Kidney (tissue), 14 donors: ENCODE measurements around the gene GMDS. TPM values are rescaled to one million over a fixed set of nuclear protein-coding genes. Genes with fewer than 3 reads are reported as not detected.
A peak's percentile ranks its signal among the peaks of the same experiment; 100 is the strongest.

Experiments used
- DNase-seq, 5 donors: peaks; one replicate each; pipeline ENCODE4 v3.0.0-alpha.2; 2013 to 2020
- FAIRE-seq: peaks from 2 replicates; lab custom pipeline; 2012; peaks lifted over from hg19 to GRCh38; lab: Jason Lieb, UNC
- H3K27ac ChIP-seq, 2 donors: one replicate each; pipeline ENCODE4 v1.7.0; 2013; ENCODE audit warnings: low read depth in 2 of 2, low read length in 2 of 2, inconsistent platforms in 1 of 2
- H3K27me3 ChIP-seq: one replicate; pipeline ENCODE4 v1.7.1; 2013; ENCODE audit warnings: low read length, inconsistent platforms; ENCODE audit not compliant: control insufficient read depth, insufficient read depth
- H3K36me3 ChIP-seq, 3 donors: one replicate each; pipeline versions ENCODE4 v1.7.0 to v1.7.1; 2013; ENCODE audit warnings: low read length in 3 of 3, control low read depth in 1 of 3, inconsistent platforms in 1 of 3; ENCODE audit not compliant: insufficient read depth in 3 of 3, control insufficient read depth in 2 of 3
- H3K4me1 ChIP-seq, 3 donors: one replicate each; pipeline versions ENCODE4 v1.7.0 to v1.7.1; 2013; ENCODE audit warnings: low read length in 3 of 3, inconsistent platforms in 1 of 3, low read depth in 1 of 3; ENCODE audit not compliant: control insufficient read depth in 2 of 3, insufficient read depth in 2 of 3
- H3K4me3 ChIP-seq, 3 donors: one replicate each; pipeline versions ENCODE4 v1.7.0 to v1.8.1; 2013; ENCODE audit warnings: low read length in 3 of 3, control low read depth in 1 of 3, inconsistent platforms in 1 of 3
- H3K9ac ChIP-seq, 3 donors: one replicate each; pipeline versions ENCODE4 v1.7.0 to v1.7.1; 2013; ENCODE audit warnings: low read length in 3 of 3, control low read depth in 1 of 3, inconsistent platforms in 1 of 3
- H3K9me3 ChIP-seq, 3 donors: one replicate each; pipeline versions ENCODE4 v1.7.0 to v1.7.1; 2013; ENCODE audit warnings: low read length in 3 of 3, control low read depth in 1 of 3, inconsistent platforms in 1 of 3; ENCODE audit not compliant: control insufficient read depth in 2 of 3, insufficient read depth in 1 of 3
- intact Hi-C: fragments of 100-400 bp; cut with DNase I; formaldehyde crosslinking; loops from one replicate; pipeline ENCODE4 v1.11.1; 2022
- polyA plus RNA-seq: library from polyadenylated mRNA; stranded (reverse); fragments of 350-450 nt; fragmentation: Illumina TruSeq; extraction: RNeasy Lipid Tissue Mini Kit (QIAGEN cat#74804); gene quantifications from one replicate; pipeline ENCODE4 v1.2.3, GENCODE V29; 2014; ENCODE audit warnings: low read depth, low replicate concordance; ENCODE audit not compliant: insufficient read depth
- total RNA-seq: library from RNA; stranded (reverse); fragmentation: NEBNext Ultra II Directional; extraction: Animal tissue kit (Norgen Biotek cat#: 25700); gene quantifications from one replicate; pipeline ENCODE4 v1.2.1, GENCODE V29; 2021
- TF ChIP-seq, protein P1 (sequence below): IDR thresholded peaks from 3 replicates; pipeline ENCODE4 v1.5.1; 2012; ENCODE audit warnings: mild to moderate bottlenecking, moderate library complexity, borderline replicate concordance; ENCODE audit not compliant: insufficient read depth; ENCODE audit errors: extremely low read depth
- donor health status: control.
- donor health status: control.
- donor health status: control.
- donor health status: control.
- donor health status: control.
- donor health status: DM: yes; HTN: yes; CAD: no.
- donor health status: Normal renal cell carcinoma (clear cell type).

GMDS gene
- total and polyA plus RNA-seq, 2 donors from 2014 or later = 49.6 to 63.7 TPM

DNA sequence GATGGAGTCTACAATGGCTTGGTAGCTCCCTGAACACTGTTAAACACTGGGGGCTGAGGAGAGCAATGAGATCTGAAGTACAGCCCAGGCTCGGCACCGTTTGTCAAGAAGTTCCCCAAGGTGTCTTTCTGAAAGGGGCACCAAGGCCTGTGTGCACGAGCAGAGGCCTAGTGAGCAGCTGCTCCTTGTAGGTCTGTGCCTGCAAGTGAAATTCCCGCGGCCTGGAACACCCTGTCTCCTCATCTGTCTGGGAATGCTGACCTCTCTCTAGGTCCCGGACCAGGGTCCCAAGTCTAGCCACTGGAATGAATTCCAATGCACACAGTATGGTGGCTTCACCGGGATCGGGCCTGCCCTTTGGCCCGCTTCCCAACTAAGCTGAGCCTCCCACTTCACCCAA, 500.9 kb downstream of the GMDS start:
- DNase-seq (no peak), FAIRE-seq (no peak)
- Histone ChIP-seq H3K27me3 (no peaks in the 10 kb centered on the region), H3K9me3 (no peaks in the 10 kb centered on the region), H3K27ac (peak overlapping the region in 1 of 2 donors; percentile 12), H3K4me3 (no peak overlapping the region), H3K36me3 (no peaks in the 10 kb centered on the region), H3K9ac (no peak overlapping the region), H3K4me1 (peaks cover 8 to 19% (median 8%) of the 10 kb centered on the region in 3 donors)
- TF ChIP-seq, protein P1, sequence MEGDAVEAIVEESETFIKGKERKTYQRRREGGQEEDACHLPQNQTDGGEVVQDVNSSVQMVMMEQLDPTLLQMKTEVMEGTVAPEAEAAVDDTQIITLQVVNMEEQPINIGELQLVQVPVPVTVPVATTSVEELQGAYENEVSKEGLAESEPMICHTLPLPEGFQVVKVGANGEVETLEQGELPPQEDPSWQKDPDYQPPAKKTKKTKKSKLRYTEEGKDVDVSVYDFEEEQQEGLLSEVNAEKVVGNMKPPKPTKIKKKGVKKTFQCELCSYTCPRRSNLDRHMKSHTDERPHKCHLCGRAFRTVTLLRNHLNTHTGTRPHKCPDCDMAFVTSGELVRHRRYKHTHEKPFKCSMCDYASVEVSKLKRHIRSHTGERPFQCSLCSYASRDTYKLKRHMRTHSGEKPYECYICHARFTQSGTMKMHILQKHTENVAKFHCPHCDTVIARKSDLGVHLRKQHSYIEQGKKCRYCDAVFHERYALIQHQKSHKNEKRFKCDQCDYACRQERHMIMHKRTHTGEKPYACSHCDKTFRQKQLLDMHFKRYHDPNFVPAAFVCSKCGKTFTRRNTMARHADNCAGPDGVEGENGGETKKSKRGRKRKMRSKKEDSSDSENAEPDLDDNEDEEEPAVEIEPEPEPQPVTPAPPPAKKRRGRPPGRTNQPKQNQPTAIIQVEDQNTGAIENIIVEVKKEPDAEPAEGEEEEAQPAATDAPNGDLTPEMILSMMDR = no peak
- intact Hi-C loops = no loop called here

DNA sequence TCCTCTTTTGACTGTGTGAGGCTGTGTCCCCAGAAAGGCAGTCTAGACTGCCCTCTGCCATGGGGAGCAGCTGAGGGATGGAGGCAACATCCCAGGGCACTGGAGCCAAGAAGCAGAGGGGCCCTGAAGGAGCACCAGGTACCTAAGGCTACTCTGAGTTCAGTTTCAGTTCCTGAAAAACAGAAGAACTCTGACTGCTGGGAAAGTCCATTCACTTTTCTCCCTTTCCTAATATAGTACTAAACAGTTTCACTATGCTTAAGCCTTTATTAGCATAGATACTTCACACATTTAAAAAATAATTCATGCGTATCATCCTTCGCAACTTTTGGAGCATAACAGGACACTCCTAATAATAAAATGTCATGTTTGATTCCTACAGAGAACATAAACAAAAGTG, 505.7 kb downstream of the GMDS start:
- no peak overlapping the region for H3K9ac ChIP-seq
- FAIRE-seq (no peak), DNase-seq (no peak)
- TF ChIP-seq, protein P1 = no peak
- intact Hi-C loops = no loop called here
- peaks cover 0 to 3% (median 0%) of the 10 kb centered on the region in 3 donors for H3K4me1 ChIP-seq
- no peaks in the 10 kb centered on the region for H3K27me3 ChIP-seq
- no peak overlapping the region for H3K27ac ChIP-seq
- H3K9me3 ChIP-seq = no peaks in the 10 kb centered on the region
- H3K36me3 ChIP-seq = no peaks in the 10 kb centered on the region
- H3K4me3 ChIP-seq = no peak overlapping the region

DNA sequence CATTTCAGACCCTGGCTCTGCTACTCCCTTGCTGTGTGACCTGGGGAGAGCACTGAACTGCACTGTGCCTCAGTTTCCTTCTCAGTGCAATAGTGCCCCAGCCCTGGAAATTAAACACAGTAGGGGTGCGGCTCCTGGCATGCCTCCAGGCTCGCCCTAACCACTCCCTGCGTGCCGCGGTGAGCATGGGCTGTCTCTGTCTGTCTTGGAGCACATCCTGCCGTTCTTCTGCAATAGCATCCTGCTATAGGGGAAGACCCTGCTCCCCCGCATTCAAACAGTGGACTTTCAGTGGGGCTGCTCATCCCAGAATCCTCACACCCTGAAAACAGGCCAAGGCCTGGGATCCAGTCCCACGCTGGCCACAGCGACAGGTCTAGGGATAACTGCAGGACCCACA, 506.2 kb downstream of the GMDS start:
- no peak for FAIRE-seq
- no peak overlapping the region for H3K27ac ChIP-seq
- H3K4me1 ChIP-seq = peaks cover 0 to 1% (median 0%) of the 10 kb centered on the region in 3 donors
- TF ChIP-seq, protein P1 = no peak
- no peaks in the 10 kb centered on the region for H3K27me3 ChIP-seq
- intact Hi-C loops = no loop called here
- H3K9ac ChIP-seq = no peak overlapping the region
- H3K9me3 ChIP-seq = no peaks in the 10 kb centered on the region
- no peaks in the 10 kb centered on the region for H3K36me3 ChIP-seq
- no peak overlapping the region for H3K4me3 ChIP-seq
- no peak for DNase-seq

DNA sequence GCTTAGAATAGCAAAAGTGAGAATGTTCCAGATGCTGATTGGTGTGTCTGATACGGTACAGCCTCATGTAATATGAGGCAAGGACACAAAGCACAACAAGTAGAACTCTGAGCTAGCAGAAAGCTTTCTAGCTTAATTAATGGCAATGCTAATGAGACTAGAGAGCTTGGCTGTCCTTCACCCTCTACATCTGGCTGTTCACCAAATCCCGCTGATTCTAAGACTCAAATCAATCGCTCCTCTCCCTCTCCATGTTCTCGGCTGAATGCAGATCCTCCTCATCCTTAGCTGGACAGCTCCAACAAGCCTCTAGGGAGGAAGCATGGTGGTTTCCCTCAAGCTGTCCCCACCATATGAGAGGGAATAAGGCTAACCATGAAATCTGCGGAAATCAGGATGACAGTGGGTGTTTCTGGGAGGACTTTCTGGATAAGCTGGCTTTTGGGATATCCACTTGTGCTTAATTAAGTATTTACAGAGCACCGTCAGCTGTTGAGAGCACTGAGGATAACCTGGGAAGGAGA, 506.8 kb downstream of the GMDS start:
- Histone ChIP-seq H3K4me1 (no peaks in the 10 kb centered on the region), H3K9me3 (no peaks in the 10 kb centered on the region), H3K9ac (no peak overlapping the region), H3K27ac (no peak overlapping the region), H3K27me3 (no peaks in the 10 kb centered on the region), H3K36me3 (no peaks in the 10 kb centered on the region), H3K4me3 (no peak overlapping the region)
- FAIRE-seq (no peak), DNase-seq (no peak)
- TF ChIP-seq, protein P1 = no peak
- intact Hi-C loops = no loop called here
